Upper lobe of left lung (tissue), 6 donors: ENCODE data around the gene CNPY4. TPM values are rescaled to one million over a fixed set of nuclear protein-coding genes. Genes with fewer than 3 reads are reported as not detected.

Experiments used
- ATAC-seq, 2 donors: fragments of 200-7000 bp; cut with Tn5 transposase; one replicate each; pipeline ENCODE4 v1.9.1; 2022; ENCODE audit warnings: mild to moderate bottlenecking in 2 of 2, moderate library complexity in 2 of 2; ENCODE audit not compliant: low FRiP score in 2 of 2
- DNase-seq, 2 donors: peaks; one replicate each; pipeline ENCODE4 v3.0.0-alpha.2; 2019 to 2020
- H3K27ac ChIP-seq, 4 donors: fragments of 200-600 bp; sonication (generic); one replicate each; pipeline ENCODE4 v1.5.1; 2016 to 2019
- H3K27me3 ChIP-seq, 4 donors: fragments of 200-600 bp; sonication (generic); one replicate each; pipeline ENCODE4 v1.5.1; 2017 to 2019
- H3K36me3 ChIP-seq, 4 donors: fragments of 200-600 bp; sonication (generic); one replicate each; pipeline ENCODE4 v1.5.1; 2016 to 2019
- H3K4me1 ChIP-seq, 4 donors: fragments of 200-600 bp; sonication (generic); one replicate each; pipeline ENCODE4 v1.5.1; 2018 to 2019
- H3K4me3 ChIP-seq, 4 donors: fragments of 200-600 bp; sonication (generic); one replicate each; pipeline ENCODE4 v1.5.1; 2017 to 2019; ENCODE audit warnings: mild to moderate bottlenecking in 2 of 4, moderate library complexity in 1 of 4
- H3K9me3 ChIP-seq, 4 donors: fragments of 200-600 bp; sonication (generic); one replicate each; pipeline ENCODE4 v1.5.1; 2018 to 2019
- EP300 ChIP-seq, 4 donors: sonication (generic); formaldehyde crosslinking; IDR thresholded peaks; one replicate each; pipeline ENCODE4 v1.5.1; 2017; ENCODE audit warnings: antibody characterized with exemption in 4 of 4, control low read depth in 2 of 4
- POLR2A ChIP-seq, 4 donors: fragments of 450-650 bp; IDR thresholded peaks; one replicate each; pipeline ENCODE4 v1.5.1; 2016 to 2017; ENCODE audit warnings: antibody characterized with exemption in 4 of 4, mild to moderate bottlenecking in 2 of 4
- POLR2AphosphoS5 ChIP-seq, 2 donors: sonication (generic); formaldehyde crosslinking; IDR thresholded peaks; one replicate each; pipeline ENCODE4 v1.5.1; 2017; ENCODE audit warnings: antibody characterized with exemption in 2 of 2
- WGBS, 2 donors: methylation state at CpG; one replicate each; pipeline ENCODE4 v1.1.5; 2017 to 2018; 5-methylcytosine and 5-hydroxymethylcytosine counted together
- total RNA-seq, 6 donors: library from RNA; depleted of rRNA in 4 of 6; stranded (reverse); fragments of >200 nt in 4 of 6; gene quantifications; one replicate each; pipeline versions ENCODE4 v1.1.0 to v1.2.1, GENCODE V29; 2016 to 2021
- TF ChIP-seq, protein P1 (sequence below), 6 experiments: fragments of 450-650 bp in 4 of 6; fragments of 200-600 bp in 2 of 6; sonication (generic) in 2 of 6; IDR thresholded peaks; one replicate each; pipeline ENCODE4 v1.5.1; 2016 to 2019; ENCODE audit warnings: antibody characterized with exemption in 6 of 6
- donor health status: DM: no; HTN: no; CAD: no; lungs with moderate emphysema.
- donor health status: DM: no; HTN: yes; CAD: no; lungs with severe emphysema.

CNPY4 gene
- total RNA-seq, 6 donors from 2014 or later, result 2.9 to 14.6 (median 6.5) TPM

GRCh38 chr7:100120733-100121036 lies 1.3 kb downstream of the CNPY4 start:
- Histone ChIP-seq H3K9me3 (no peaks in the 10 kb centered on the region), H3K27ac (peak overlapping the region; percentile 79 to 89 (median 86)), H3K4me3 (peak overlapping the region in 1 of 4 donors; percentile 91), H3K36me3 (peaks cover 0 to 6% (median 0%) of the 10 kb centered on the region in 4 donors), H3K4me1 (peaks cover 17 to 37% (median 19%) of the 10 kb centered on the region in 4 donors), H3K27me3 (no peaks in the 10 kb centered on the region)
- TF ChIP-seq EP300 (IDR thresholded peaks at IDR 0.05) (no peak), POLR2AphosphoS5 (IDR thresholded peaks at IDR 0.05) (no peak), POLR2A (IDR thresholded peaks at IDR 0.05) (no peak)
- TF ChIP-seq, protein P1, sequence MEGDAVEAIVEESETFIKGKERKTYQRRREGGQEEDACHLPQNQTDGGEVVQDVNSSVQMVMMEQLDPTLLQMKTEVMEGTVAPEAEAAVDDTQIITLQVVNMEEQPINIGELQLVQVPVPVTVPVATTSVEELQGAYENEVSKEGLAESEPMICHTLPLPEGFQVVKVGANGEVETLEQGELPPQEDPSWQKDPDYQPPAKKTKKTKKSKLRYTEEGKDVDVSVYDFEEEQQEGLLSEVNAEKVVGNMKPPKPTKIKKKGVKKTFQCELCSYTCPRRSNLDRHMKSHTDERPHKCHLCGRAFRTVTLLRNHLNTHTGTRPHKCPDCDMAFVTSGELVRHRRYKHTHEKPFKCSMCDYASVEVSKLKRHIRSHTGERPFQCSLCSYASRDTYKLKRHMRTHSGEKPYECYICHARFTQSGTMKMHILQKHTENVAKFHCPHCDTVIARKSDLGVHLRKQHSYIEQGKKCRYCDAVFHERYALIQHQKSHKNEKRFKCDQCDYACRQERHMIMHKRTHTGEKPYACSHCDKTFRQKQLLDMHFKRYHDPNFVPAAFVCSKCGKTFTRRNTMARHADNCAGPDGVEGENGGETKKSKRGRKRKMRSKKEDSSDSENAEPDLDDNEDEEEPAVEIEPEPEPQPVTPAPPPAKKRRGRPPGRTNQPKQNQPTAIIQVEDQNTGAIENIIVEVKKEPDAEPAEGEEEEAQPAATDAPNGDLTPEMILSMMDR (IDR thresholded peaks at IDR 0.05), result no peak
- DNase-seq (no peak), ATAC-seq (no peak)
- 12 to 36% methylated on average over 1 of the region's 1 CpG for WGBS, 2 donors

GRCh38 chr7:100122067-100122466 lies 2.6 kb downstream of the CNPY4 start:
- no peak overlapping the region for H3K27ac ChIP-seq
- DNase-seq (no peak), ATAC-seq (no peak)
- H3K36me3 ChIP-seq, result peaks cover 0 to 6% (median 0%) of the 10 kb centered on the region in 4 donors
- no peaks in the 10 kb centered on the region for H3K27me3 ChIP-seq
- TF ChIP-seq, protein P1 (IDR thresholded peaks at IDR 0.05), result no peak
- no peak for TF ChIP-seq POLR2AphosphoS5 (IDR thresholded peaks at IDR 0.05)
- TF ChIP-seq EP300 (IDR thresholded peaks at IDR 0.05), result no peak
- no peak for TF ChIP-seq POLR2A (IDR thresholded peaks at IDR 0.05)
- H3K4me3 ChIP-seq, result no peak overlapping the region
- H3K4me1 ChIP-seq, result peaks cover 23 to 44% (median 26%) of the 10 kb centered on the region in 4 donors
- no peaks in the 10 kb centered on the region for H3K9me3 ChIP-seq
- 73 to 83% methylated on average over 13 of the region's 13 CpGs for WGBS, 2 donors

- WGBS, 2 donors, result 83 to 100% methylated on average over 1 of the region's 1 CpG
Observed at GRCh38 chr7:100122568-100122967, 3.1 kb downstream of the CNPY4 start.

DNA sequence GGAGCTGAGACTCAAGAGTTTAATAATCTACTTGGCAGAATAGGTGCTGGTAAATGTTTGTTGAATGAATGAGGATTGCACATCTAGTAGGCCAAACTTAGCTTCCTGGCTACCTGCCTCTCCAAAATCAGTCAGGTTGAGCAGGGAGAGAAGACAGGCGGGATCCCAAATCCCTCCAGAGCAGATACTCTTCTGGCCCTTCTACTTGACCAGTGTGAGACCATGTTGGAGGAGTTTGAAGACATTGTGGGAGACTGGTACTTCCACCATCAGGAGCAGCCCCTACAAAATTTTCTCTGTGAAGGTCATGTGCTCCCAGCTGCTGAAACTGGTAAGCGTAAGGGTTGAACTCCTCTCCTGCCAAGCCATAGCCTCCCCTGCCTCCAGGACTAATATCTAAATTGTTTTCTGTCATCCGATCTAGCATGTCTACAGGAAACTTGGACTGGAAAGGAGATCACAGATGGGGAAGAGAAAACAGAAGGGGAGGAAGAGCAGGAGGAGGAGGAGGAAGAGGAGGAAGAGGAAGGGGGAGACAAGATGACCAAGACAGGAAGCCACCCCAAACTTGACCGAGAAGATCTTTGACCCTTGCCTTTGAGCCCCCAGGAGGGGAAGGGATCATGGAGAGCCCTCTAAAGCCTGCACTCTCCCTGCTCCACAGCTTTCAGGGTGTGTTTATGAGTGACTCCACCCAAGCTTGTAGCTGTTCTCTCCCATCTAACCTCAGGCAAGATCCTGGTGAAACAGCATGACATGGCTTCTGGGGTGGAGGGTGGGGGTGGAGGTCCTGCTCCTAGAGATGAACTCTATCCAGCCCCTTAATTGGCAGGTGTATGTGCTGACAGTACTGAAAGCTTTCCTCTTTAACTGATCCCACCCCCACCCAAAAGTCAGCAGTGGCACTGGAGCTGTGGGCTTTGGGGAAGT lies 5.1 kb downstream of the CNPY4 start:
- H3K27ac ChIP-seq, result peak overlapping the region in 1 of 4 donors; percentile 97
- peaks cover 23 to 39% (median 28%) of the 10 kb centered on the region in 4 donors for H3K4me1 ChIP-seq
- ATAC-seq (no peak), DNase-seq (no peak)
- no peak overlapping the region for H3K4me3 ChIP-seq
- 62 to 76% methylated on average over 4 of the region's 4 CpGs for WGBS, 2 donors
- TF ChIP-seq, protein P1 (IDR thresholded peaks at IDR 0.05), result no peak
- TF ChIP-seq POLR2A (IDR thresholded peaks at IDR 0.05), result no peak
- peaks cover 0 to 6% (median 0%) of the 10 kb centered on the region in 4 donors for H3K36me3 ChIP-seq
- H3K9me3 ChIP-seq, result no peaks in the 10 kb centered on the region
- no peaks in the 10 kb centered on the region for H3K27me3 ChIP-seq

More at GRCh38 chr7:100122568-100122967, 3.1 kb downstream of the CNPY4 start:
- H3K36me3 ChIP-seq, result peaks cover 0 to 6% (median 0%) of the 10 kb centered on the region in 4 donors
- peaks cover 23 to 45% (median 27%) of the 10 kb centered on the region in 4 donors for H3K4me1 ChIP-seq
- no peaks in the 10 kb centered on the region for H3K27me3 ChIP-seq
- no peak overlapping the region for H3K4me3 ChIP-seq
- no peak for TF ChIP-seq POLR2AphosphoS5 (IDR thresholded peaks at IDR 0.05)
- TF ChIP-seq EP300 (IDR thresholded peaks at IDR 0.05), result no peak
- no peak for TF ChIP-seq POLR2A (IDR thresholded peaks at IDR 0.05)
- TF ChIP-seq, protein P1 (IDR thresholded peaks at IDR 0.05), result no peak
- H3K9me3 ChIP-seq, result no peaks in the 10 kb centered on the region
- ATAC-seq (no peak), DNase-seq (no peak)
- no peak overlapping the region for H3K27ac ChIP-seq
